HTERT RPE-1 (cell line): ENCODE data around the gene DNAH17.

Source experiments
- in situ Hi-C: fragments of 300-500 bp; cut with MboI; formaldehyde crosslinking; loops from 4 replicates; pipeline ENCODE4 v1.14.3; 2020; ENCODE audit warnings: low sequenced_read_pairs

Gene DNAH17

DNA sequence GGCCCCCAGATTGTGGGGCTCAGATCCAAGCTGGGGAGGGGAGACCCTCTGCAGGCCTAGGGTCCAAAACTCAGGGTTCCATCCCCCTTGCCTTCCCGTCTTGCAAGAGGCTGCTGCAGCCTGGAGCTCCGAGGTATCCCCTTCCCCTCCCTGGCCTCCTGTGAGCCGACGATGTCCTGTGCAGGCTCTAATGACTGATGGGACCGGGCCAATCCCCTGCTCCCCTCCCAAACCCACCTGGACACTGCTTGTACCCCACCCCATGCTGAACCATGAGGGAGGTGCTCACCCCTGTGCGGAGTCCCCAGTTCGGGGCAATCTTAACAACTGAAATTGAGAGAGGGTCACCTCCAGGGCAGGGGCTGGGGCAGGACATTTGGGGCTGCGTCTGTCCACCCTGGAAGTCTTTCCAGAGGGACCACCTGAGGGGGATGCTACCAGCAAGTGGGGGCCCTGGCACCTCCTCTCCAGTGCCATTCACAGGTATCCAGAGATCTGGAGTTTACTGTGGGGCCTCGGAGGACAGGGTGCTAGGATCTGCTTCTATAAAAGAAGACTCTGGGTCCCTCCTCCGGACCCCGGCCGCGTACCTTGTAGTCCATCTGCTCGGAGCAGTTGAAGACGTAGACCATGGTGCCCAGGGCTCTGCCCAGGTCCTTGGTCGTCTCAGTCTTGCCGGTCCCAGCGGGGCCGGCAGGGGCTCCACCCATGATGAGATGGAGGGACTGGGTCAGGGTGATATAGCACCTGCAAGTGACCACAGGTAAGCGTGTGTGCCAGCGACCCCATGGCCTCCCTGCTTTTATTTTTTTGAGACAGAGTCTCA is 77.3 kb downstream of the DNAH17 start:
- in situ Hi-C loops, result no loop called here

DNA sequence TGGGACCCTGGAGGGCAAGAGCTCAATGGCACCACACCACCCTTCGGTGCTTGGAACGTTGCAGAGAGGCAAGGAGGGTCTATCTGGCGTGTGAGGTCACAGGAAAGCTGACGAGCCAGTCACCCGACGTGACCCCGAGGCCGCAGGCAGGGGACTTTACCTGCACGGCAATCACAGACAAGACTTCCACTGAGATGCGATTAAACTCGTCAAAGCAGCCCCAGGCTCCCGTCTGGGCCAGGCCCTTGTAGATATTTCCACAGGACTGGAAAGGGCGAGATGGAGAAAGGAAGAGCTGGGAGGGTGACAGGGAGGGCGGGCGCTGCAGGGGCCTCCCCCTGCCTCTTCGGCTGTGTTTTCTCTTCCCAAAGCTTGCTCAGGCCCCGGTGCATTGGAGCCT is 78.3 kb downstream of the DNAH17 start:
- in situ Hi-C loops, result no loop called here

GRCh38 chr17:78497115-78497540 is 80.1 kb downstream of the DNAH17 start:
- in situ Hi-C loops, result no loop called here

DNA sequence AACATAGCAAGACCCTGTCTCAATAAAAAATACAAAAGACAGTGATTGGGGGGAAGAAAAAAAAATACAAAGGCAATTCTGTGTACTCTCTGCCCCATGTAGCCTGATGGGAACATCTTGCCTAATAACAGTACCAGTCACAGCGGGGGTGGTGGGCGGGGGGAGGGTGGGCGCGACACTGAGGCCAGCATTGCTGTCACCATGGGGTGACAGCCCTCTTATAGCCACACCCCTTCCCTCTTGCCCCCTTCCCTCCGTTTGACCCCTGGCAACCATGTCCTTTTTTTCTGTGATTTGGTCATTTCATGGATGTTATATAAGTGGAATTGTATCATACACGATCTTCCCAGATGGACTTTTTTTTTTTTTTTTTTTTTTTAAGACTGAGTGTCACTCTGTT is 80.9 kb downstream of the DNAH17 start:
- in situ Hi-C loops, result no loop called here

GRCh38 chr17:78495634-78496033 is 81.6 kb downstream of the DNAH17 start:
- in situ Hi-C loops, result no loop called here

GRCh38 chr17:78494696-78495330 is 82.4 kb downstream of the DNAH17 start:
- in situ Hi-C loops, result no loop called here

DNA sequence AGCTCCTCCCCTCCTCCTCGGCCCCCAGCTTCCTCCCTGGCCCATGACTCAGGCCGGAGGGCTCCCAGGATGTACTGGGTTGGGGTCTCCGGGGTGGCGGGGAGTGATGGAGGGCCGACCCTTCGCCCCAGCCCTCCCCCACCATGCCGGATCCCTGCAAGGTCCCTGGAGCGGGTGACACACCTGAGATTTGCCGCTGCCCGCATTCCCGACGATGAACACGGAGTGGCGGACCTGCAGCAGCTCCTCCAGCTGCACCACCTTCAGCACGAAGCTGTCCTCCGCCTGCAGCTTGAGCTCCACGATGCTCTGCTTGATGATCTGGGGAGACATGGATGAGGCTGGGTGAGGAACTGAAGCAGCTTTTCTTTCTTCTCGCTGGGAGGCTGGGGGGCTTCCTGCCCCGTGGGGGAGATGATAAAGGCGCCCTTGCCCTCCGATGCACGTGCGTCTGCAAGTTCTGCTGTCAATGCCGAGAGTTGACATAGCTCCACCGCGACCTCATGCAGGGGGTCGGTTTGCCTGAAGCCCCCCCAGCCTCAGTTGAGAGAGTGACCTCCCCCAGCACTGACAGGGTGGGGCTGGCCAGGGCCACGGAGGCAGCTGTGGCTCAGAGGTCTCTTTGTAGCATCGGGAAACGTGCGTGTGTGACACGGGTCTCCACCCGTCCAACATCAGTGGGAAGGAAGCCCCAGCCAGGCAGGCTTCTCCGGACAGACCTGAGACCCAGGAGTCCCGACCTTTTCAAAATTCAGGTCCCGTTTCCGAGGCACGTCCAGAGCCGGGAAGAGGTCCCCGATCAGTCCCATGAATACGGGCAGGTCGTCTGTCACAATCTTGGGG is 83.1 kb downstream of the DNAH17 start:
- in situ Hi-C loops, result no loop called here

DNA sequence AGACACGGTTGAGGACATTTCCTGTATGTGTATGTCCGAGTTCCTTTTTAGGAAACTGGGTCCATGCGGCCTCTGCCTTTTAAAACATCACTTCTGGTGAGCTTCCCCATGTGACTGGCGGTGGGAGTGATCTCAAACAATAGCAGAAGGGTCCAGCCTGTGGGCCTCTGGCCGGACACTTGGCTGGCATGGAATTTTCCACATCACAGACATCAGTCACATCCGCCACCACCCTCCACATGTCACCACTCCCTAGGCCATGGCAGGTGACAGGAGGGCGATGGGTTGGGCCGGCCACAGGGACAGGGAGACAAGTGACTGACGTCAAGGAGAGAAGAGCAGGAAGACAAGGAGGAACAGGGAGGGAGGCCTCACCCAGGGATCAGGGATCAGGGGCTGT is 83.7 kb downstream of the DNAH17 start:
- in situ Hi-C loops, result no loop called here

GRCh38 chr17:78492116-78492799 is 84.9 kb downstream of the DNAH17 start:
- in situ Hi-C loops, result no loop called here

DNA sequence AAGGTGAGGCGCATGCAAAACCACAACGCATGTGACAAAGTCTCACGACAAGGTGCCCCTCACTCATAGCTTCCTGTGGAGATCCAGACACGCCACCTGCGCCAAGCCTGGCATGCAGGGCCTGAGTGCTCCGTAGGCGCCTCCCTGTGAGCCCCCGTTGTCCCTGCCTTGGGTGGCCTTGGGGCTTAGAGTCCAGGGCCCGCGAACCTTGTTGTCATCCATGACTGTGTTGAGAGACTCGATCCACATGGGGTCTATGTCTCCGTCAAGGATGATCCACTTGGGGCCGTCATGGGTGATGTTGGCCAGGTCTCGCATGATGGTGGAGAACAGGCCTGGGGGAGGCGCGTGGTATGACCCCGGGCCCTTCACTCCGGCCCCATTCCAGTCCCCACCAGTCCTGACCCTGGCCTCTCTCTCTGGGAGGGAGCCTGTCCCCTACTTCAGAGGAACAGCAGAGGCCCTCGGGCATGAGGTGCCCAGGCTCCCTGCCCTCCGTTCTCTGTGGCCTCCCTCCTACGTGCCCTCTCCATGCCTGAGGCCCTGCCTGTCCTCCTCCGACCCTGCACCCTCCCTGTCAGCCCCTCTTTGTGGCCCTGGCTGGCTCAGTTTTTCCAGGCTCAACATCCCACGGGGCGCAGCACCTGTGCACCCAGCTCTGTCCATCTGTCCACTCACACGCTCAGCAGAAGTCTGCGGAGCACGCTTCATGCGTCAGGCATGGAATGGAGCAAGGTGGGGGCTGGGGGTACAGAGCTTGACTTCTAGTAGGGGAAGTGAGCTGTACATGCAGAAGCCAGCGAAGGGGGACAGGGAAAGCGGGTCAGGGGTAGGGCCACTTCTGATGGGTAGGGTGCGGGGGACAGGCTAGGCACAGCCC is 85.7 kb downstream of the DNAH17 start:
- in situ Hi-C loops, result no loop called here

DNA sequence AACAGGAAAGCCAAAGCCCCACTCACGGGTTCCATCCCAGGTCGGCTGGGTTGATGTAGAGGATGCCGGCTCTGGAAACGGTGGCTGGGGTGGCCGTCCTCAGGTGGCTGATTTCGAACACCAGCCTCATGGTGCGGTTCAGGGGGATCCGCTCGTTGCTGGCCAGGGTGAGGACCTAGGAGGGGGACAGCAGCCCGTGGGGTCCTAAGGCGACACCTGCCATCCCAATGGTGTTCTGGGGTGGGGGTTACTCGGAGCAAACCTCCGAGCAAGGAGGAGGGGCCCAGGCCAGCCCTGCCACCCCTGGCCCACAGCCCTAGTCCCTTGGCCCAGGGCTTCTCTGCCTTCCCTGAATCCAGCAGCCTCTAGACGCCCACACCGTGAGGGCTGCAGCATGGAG is 86.5 kb downstream of the DNAH17 start:
- in situ Hi-C loops, result no loop called here

GRCh38 chr17:78490156-78490555 is 87.0 kb downstream of the DNAH17 start:
- in situ Hi-C loops, result no loop called here

- in situ Hi-C loops, result no loop called here
Measured at GRCh38 chr17:78488867-78489634, 88.1 kb downstream of the DNAH17 start.

DNA sequence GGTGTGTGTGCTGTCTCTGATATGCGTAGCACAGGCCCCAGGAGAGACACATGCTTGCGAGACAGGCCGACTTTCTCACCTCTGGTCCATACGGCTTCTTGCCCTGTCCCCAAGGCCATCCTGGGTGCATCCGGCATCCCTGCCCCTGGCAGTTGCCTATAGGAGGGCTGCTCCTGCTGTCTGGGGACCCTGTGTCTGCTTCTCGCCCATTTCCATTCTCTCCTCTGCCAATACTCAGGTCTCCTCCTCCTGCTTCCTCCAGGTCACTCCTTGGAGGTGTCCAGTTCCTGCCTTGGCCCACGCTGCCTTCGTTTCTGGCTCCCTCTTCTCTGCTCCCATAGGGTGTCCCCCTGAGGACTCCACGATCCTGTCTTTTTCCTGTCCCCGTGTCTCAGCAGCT is 89.0 kb downstream of the DNAH17 start:
- in situ Hi-C loops, result no loop called here

- in situ Hi-C loops, result no loop called here
Measured at GRCh38 chr17:78486946-78487680, 90.1 kb downstream of the DNAH17 start.

DNA sequence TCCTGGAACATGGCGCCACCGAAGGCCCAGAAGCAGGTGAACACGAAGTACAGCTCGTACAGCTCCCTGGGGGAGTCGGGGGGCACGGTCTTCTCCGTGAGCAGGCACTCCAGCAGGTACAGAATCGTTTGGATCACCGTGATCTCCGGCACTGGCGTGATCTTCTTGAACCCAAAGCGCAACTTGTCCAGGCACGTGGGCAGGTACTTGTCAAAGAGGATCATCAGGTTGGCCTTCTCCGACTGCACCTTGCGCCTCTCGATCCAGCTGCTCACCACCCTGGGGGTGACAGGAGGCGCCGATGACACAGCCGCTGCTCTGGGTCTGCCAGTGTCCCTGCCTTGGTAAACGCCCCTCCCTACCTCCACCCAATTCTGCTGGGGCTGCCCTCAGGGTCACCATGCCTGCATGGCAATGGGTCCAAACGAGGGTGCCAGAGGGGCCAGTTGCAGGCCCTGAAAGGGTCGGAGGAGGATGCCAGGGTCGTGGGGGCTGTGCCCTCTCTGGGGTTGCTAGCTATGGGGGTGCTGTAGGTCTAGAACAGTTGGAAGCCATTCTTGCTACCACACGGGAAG is 90.9 kb downstream of the DNAH17 start:
- in situ Hi-C loops, result no loop called here

GRCh38 chr17:78485290-78486168 is 91.7 kb downstream of the DNAH17 start:
- in situ Hi-C loops, result no loop called here
